ENCODE data around the gene SHLD2. TPM values are rescaled to one million over a fixed set of nuclear protein-coding genes. Genes with fewer than 3 reads are reported as not detected.
"Not testable (repeated sequence)": the region's sequence is repeated elsewhere in the genome, so short reads cannot be mapped to it uniquely, and the experiment has no call there.

Gene SHLD2
- total RNA-seq, 1 donor from 2014 or later: 42.1 TPM

- H3K27ac Mint-ChIP-seq; H3K4me3 Mint-ChIP-seq; H3K9me3 Mint-ChIP-seq; intact Hi-C loops (cut with micrococcal nuclease); H3K27me3 Mint-ChIP-seq (ENCODE audit: insufficient read depth); DNase-seq (ENCODE audit: low spot score); H3K4me1 Mint-ChIP-seq (ENCODE audit: low read depth): not testable (repeated sequence)
- H3K36me3 Mint-ChIP-seq (ENCODE audit: low read depth): peaks cover 22% of the 10 kb centered on the region
Observed at GRCh38 chr10:87133936-87134335, 38.9 kb downstream of the SHLD2 start.

GRCh38 chr10:87134440-87134839, 39.4 kb downstream of the SHLD2 start:
- H3K27ac Mint-ChIP-seq; H3K4me3 Mint-ChIP-seq; H3K27me3 Mint-ChIP-seq (ENCODE audit: insufficient read depth); H3K4me1 Mint-ChIP-seq (ENCODE audit: low read depth); H3K9me3 Mint-ChIP-seq; DNase-seq (ENCODE audit: low spot score); intact Hi-C loops (cut with micrococcal nuclease): not testable (repeated sequence)
- H3K36me3 Mint-ChIP-seq (ENCODE audit: low read depth): peaks cover 22% of the 10 kb centered on the region

- H3K27me3 Mint-ChIP-seq (ENCODE audit: insufficient read depth); intact Hi-C loops (cut with micrococcal nuclease); DNase-seq (ENCODE audit: low spot score); H3K9me3 Mint-ChIP-seq; H3K4me1 Mint-ChIP-seq (ENCODE audit: low read depth); H3K4me3 Mint-ChIP-seq; H3K27ac Mint-ChIP-seq: not testable (repeated sequence)
- peaks cover 22% of the 10 kb centered on the region for H3K36me3 Mint-ChIP-seq (ENCODE audit: low read depth)
Observed at GRCh38 chr10:87137478-87137877, 42.5 kb downstream of the SHLD2 start.

- H3K27ac Mint-ChIP-seq; H3K36me3 Mint-ChIP-seq (ENCODE audit: low read depth); H3K9me3 Mint-ChIP-seq; H3K27me3 Mint-ChIP-seq (ENCODE audit: insufficient read depth); DNase-seq (ENCODE audit: low spot score); intact Hi-C loops (cut with micrococcal nuclease); H3K4me1 Mint-ChIP-seq (ENCODE audit: low read depth); H3K4me3 Mint-ChIP-seq: not testable (repeated sequence)
Observed at GRCh38 chr10:87142230-87143108, 47.5 kb downstream of the SHLD2 start.

- H3K4me1 Mint-ChIP-seq (ENCODE audit: low read depth); H3K9me3 Mint-ChIP-seq; intact Hi-C loops (cut with micrococcal nuclease); H3K36me3 Mint-ChIP-seq (ENCODE audit: low read depth); H3K4me3 Mint-ChIP-seq; DNase-seq (ENCODE audit: low spot score); H3K27ac Mint-ChIP-seq; H3K27me3 Mint-ChIP-seq (ENCODE audit: insufficient read depth): not testable (repeated sequence)
Observed at GRCh38 chr10:87143109-87143418, 48.1 kb downstream of the SHLD2 start.

- H3K4me1 Mint-ChIP-seq (ENCODE audit: low read depth); H3K4me3 Mint-ChIP-seq; intact Hi-C loops (cut with micrococcal nuclease); DNase-seq (ENCODE audit: low spot score); H3K27me3 Mint-ChIP-seq (ENCODE audit: insufficient read depth); H3K36me3 Mint-ChIP-seq (ENCODE audit: low read depth); H3K27ac Mint-ChIP-seq; H3K9me3 Mint-ChIP-seq: not testable (repeated sequence)
Observed at GRCh38 chr10:87145598-87145997, 50.6 kb downstream of the SHLD2 start.

- H3K27me3 Mint-ChIP-seq (ENCODE audit: insufficient read depth); H3K27ac Mint-ChIP-seq; H3K4me3 Mint-ChIP-seq; H3K36me3 Mint-ChIP-seq (ENCODE audit: low read depth); H3K9me3 Mint-ChIP-seq; intact Hi-C loops (cut with micrococcal nuclease); H3K4me1 Mint-ChIP-seq (ENCODE audit: low read depth); DNase-seq (ENCODE audit: low spot score): not testable (repeated sequence)
Observed at GRCh38 chr10:87149020-87149609, 54.1 kb downstream of the SHLD2 start.

- H3K9me3 Mint-ChIP-seq; intact Hi-C loops (cut with micrococcal nuclease); H3K27me3 Mint-ChIP-seq (ENCODE audit: insufficient read depth); H3K4me1 Mint-ChIP-seq (ENCODE audit: low read depth); H3K27ac Mint-ChIP-seq; H3K36me3 Mint-ChIP-seq (ENCODE audit: low read depth); H3K4me3 Mint-ChIP-seq; DNase-seq (ENCODE audit: low spot score): not testable (repeated sequence)
Observed at GRCh38 chr10:87151516-87151915, 56.5 kb downstream of the SHLD2 start.

GRCh38 chr10:87156841-87157240, 61.8 kb downstream of the SHLD2 start:
- intact Hi-C loops (cut with micrococcal nuclease); H3K27me3 Mint-ChIP-seq (ENCODE audit: insufficient read depth); H3K36me3 Mint-ChIP-seq (ENCODE audit: low read depth); H3K4me1 Mint-ChIP-seq (ENCODE audit: low read depth); H3K27ac Mint-ChIP-seq; H3K4me3 Mint-ChIP-seq; H3K9me3 Mint-ChIP-seq; DNase-seq (ENCODE audit: low spot score): not testable (repeated sequence)

GRCh38 chr10:87157821-87158220, 62.8 kb downstream of the SHLD2 start:
- H3K36me3 Mint-ChIP-seq (ENCODE audit: low read depth); intact Hi-C loops (cut with micrococcal nuclease); H3K4me1 Mint-ChIP-seq (ENCODE audit: low read depth); H3K4me3 Mint-ChIP-seq; H3K9me3 Mint-ChIP-seq; H3K27ac Mint-ChIP-seq; DNase-seq (ENCODE audit: low spot score); H3K27me3 Mint-ChIP-seq (ENCODE audit: insufficient read depth): not testable (repeated sequence)

- H3K27me3 Mint-ChIP-seq (ENCODE audit: insufficient read depth); H3K27ac Mint-ChIP-seq; H3K4me1 Mint-ChIP-seq (ENCODE audit: low read depth); H3K4me3 Mint-ChIP-seq; H3K9me3 Mint-ChIP-seq; DNase-seq (ENCODE audit: low spot score); intact Hi-C loops (cut with micrococcal nuclease): not testable (repeated sequence)
- H3K36me3 Mint-ChIP-seq (ENCODE audit: low read depth): peaks cover 10% of the 10 kb centered on the region
Observed at GRCh38 chr10:87162703-87163293, 67.8 kb downstream of the SHLD2 start.

GRCh38 chr10:87163414-87163813, 68.4 kb downstream of the SHLD2 start:
- H3K36me3 Mint-ChIP-seq (ENCODE audit: low read depth): peaks cover 10% of the 10 kb centered on the region
- H3K27ac Mint-ChIP-seq; H3K4me1 Mint-ChIP-seq (ENCODE audit: low read depth); H3K9me3 Mint-ChIP-seq; H3K4me3 Mint-ChIP-seq; intact Hi-C loops (cut with micrococcal nuclease); DNase-seq (ENCODE audit: low spot score); H3K27me3 Mint-ChIP-seq (ENCODE audit: insufficient read depth): not testable (repeated sequence)

GRCh38 chr10:87169857-87170256, 74.9 kb downstream of the SHLD2 start:
- DNase-seq (ENCODE audit: low spot score); H3K4me1 Mint-ChIP-seq (ENCODE audit: low read depth); intact Hi-C loops (cut with micrococcal nuclease); H3K36me3 Mint-ChIP-seq (ENCODE audit: low read depth); H3K27ac Mint-ChIP-seq; H3K9me3 Mint-ChIP-seq; H3K27me3 Mint-ChIP-seq (ENCODE audit: insufficient read depth); H3K4me3 Mint-ChIP-seq: not testable (repeated sequence)
